Nephron (organoid): ENCODE results near the gene CFAP46.
"Not testable (repeated sequence)": the region's sequence is repeated elsewhere in the genome, so short reads cannot be mapped to it uniquely, and the experiment has no call there.

ENCODE experiments used
- H3K27ac Mint-ChIP-seq, 3 experiments: 2 replicates each; pipeline ENCODE4 v1.8.0; 2020; ENCODE audit warnings: mixed read lengths in 3 of 3, mild to moderate bottlenecking in 2 of 3, moderate library complexity in 1 of 3
- H3K27me3 Mint-ChIP-seq: 2 replicates; pipeline ENCODE4 v1.8.0; 2021; ENCODE audit warnings: low read depth, mild to moderate bottlenecking, moderate library complexity, mixed read lengths
- H3K36me3 Mint-ChIP-seq: 2 replicates; pipeline ENCODE4 v1.8.0; 2020; ENCODE audit warnings: low read depth, mixed read lengths
- H3K4me1 Mint-ChIP-seq: 2 replicates; pipeline ENCODE4 v1.8.0; 2020; ENCODE audit warnings: mixed read lengths
- H3K4me3 Mint-ChIP-seq, 3 experiments: 2 replicates each; pipeline ENCODE4 v1.8.0; 2020; ENCODE audit warnings: mild to moderate bottlenecking in 3 of 3, mixed read lengths in 3 of 3, moderate library complexity in 2 of 3
- H3K9me3 Mint-ChIP-seq: 2 replicates; pipeline ENCODE4 v1.8.0; 2020; ENCODE audit warnings: mixed read lengths
- TF ChIP-seq, protein P1 (sequence below), 3 experiments: fragments of 200-600 bp; sonication (generic); IDR thresholded peaks; one replicate each; pipeline ENCODE4 v1.5.0; 2021; ENCODE audit warnings: antibody characterized with exemption in 3 of 3; ENCODE audit not compliant: unreplicated experiment in 3 of 3

CFAP46 gene

DNA sequence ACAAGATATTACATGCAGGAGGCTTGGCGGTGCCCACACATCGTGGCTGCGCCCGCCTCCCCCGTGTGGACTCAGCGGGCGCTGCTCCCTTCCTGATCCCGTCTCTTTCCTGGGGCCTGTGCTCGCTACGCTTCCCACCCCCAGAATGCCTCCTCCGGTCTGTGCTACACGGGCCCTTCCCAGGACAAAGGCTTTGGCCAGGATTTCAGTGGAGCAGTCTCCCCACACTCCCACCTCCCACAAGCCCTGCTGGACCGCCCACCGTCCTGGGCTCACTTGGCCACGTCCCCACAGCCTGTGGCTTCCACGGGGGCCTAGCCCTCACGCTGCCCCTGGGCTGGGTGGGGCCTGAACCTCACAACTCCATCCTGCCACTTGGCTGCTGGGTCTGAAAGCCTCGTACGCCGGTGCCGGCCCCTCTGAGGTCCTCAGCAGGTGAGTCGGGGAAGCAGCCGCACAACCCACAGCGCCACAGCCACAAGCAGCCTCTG lies 17.3 kb downstream of the CFAP46 start:
- Mint-ChIP-seq H3K4me1 (peaks cover 5% of the 10 kb centered on the region), H3K27me3 (no peaks in the 10 kb centered on the region), H3K27ac (no peak overlapping the region), H3K9me3 (no peaks in the 10 kb centered on the region), H3K36me3 (no peaks in the 10 kb centered on the region), H3K4me3 (no peak overlapping the region)
- TF ChIP-seq, protein P1, sequence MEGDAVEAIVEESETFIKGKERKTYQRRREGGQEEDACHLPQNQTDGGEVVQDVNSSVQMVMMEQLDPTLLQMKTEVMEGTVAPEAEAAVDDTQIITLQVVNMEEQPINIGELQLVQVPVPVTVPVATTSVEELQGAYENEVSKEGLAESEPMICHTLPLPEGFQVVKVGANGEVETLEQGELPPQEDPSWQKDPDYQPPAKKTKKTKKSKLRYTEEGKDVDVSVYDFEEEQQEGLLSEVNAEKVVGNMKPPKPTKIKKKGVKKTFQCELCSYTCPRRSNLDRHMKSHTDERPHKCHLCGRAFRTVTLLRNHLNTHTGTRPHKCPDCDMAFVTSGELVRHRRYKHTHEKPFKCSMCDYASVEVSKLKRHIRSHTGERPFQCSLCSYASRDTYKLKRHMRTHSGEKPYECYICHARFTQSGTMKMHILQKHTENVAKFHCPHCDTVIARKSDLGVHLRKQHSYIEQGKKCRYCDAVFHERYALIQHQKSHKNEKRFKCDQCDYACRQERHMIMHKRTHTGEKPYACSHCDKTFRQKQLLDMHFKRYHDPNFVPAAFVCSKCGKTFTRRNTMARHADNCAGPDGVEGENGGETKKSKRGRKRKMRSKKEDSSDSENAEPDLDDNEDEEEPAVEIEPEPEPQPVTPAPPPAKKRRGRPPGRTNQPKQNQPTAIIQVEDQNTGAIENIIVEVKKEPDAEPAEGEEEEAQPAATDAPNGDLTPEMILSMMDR (IDR thresholded peaks at IDR 0.05; ENCODE audit: unreplicated experiment in 3 of 3): no peak

DNA sequence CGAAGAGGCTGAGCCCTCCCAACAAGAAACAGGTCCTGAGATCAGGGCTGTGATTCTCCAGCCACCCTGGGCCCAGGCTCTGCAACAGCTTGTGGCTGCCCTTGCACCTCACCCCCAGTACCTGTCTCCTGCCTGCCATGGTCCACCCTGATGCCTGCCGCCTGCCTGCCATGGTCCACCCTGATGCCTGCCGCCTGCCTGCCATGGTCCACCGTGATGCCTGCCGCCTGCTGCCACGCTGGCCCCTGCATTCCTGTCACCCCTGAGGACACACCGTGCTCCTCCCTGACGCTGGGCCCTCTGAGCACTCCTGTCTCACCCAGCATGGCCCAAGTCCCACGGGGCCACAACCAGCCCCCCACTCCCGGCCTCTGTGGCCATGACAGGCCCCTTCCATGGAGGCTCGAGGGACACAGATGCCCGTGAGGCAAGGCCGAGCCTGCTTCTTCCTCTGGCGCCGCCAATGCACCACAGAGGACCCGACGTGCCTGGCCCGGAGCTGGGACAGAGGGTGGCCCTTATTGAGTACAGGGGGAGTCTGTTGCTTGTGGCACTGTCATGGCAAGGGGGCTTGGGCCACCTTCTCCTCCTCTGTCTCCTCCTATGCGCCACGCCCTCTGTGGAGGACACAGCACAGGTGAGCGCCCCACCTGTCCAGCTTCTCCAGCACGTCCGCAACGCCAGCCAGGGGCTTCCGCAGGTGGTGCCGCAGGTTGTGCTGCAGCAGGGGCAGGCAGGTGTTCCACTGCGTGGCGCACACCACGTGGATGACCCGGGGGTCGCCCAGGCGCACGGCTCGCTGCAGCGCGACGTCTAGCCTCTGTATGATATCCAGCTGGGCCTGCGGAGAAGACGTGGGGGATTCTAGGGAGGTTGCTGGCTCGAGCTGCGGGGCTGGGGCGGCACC lies 18.1 kb downstream of the CFAP46 start:
- peaks cover 5% of the 10 kb centered on the region for H3K4me1 Mint-ChIP-seq
- H3K27me3 Mint-ChIP-seq: no peaks in the 10 kb centered on the region
- no peak overlapping the region for H3K4me3 Mint-ChIP-seq
- no peak overlapping the region for H3K27ac Mint-ChIP-seq
- no peaks in the 10 kb centered on the region for H3K9me3 Mint-ChIP-seq
- H3K36me3 Mint-ChIP-seq: no peaks in the 10 kb centered on the region
- TF ChIP-seq, protein P1 (IDR thresholded peaks at IDR 0.05; ENCODE audit: unreplicated experiment in 3 of 3): no peak

DNA sequence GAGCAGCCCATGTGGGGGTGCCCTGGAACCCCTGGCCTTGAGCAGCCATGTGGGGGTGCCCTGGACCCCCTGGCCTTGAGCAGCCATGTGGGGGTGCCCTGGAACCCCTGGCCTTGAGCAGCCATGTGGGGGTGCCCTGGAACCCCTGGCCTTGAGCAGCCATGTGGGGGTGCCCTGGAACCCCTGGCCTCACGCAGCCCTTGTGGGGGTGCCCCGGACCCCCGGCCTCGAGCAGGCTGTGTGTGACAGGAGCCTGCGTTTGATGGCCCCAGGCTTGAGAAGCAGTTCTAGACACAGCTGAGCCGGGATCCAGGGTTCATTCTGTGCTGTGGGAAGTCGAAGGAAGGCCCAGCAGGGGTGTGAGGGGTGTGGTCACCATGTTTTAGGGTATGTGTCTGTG lies 19.0 kb downstream of the CFAP46 start:
- not testable (repeated sequence) for H3K36me3 Mint-ChIP-seq, H3K4me3 Mint-ChIP-seq, H3K4me1 Mint-ChIP-seq, H3K27ac Mint-ChIP-seq, H3K9me3 Mint-ChIP-seq, H3K27me3 Mint-ChIP-seq

DNA sequence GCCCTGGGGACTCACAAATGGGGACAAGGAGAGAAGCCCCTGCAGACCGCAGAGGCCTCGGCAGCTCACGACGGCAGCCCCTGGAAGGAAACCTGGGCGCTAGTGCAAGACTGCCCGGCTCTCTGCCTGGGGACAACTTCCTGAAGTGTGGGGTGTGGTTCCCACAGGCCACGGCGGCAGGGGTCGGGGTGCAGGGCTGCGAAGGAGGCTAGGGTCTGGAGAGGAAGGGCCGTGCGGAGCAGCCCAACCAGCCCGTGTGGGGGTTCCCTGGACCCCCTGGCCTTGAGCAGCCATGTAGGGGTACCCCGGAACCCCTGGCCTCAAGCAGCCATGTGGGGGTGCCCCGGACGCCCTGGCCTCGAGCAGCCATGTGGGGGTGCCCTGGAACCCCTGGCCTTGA lies 19.5 kb downstream of the CFAP46 start:
- Mint-ChIP-seq H3K4me3 (no peak overlapping the region), H3K4me1 (peaks cover 5% of the 10 kb centered on the region), H3K36me3 (no peaks in the 10 kb centered on the region), H3K27me3 (peaks cover 4% of the 10 kb centered on the region), H3K27ac (no peak overlapping the region), H3K9me3 (no peaks in the 10 kb centered on the region)
- TF ChIP-seq, protein P1 (IDR thresholded peaks at IDR 0.05; ENCODE audit: unreplicated experiment in 3 of 3): no peak

DNA sequence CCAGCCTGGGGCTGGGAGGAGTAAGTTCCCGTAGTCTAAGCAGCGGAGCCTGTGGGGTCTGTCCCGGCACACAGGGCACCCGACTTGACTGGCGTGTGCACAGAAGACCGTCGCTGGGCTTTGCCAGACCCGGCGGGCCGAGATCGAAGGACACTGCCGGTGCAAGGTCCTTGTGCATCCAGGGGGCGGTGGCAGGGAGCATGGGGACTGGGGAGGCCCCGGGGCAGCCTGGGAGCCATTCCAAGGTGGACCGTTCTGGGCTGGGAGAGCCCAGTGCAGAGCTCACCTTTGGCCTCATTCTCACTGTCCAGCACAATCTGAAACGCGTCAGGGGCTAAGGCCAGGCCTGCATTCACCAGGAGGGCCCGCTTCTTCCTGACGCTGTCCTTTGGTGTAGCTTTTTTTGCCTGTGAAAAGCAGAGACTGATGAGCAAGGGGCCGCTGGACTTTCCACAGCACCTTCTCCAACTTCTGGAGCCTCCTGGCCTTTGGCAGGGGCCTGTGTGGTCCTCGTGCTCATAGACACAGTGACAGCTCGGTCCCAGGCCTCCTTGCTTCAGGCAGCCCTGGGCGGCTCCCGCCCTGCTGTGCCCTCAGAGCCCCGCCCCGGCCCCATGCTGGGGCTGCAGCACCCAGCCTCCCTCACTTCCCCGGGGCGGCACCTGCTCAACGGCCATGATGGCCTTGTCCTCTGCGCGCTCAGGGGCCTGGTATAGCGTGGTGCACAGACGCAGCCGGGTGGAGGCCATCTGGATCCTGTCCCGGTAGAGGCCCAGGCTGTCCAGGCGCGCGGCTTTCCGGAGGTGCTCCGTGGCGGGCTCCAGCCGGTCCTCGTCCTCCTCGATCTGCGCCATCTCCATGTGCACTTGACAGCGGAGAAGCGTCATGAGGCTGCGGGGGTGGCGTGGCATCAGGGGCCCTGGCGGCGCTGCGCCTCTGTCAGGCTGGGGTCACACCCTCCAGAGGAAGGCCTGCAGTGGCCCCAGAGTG lies 20.3 kb downstream of the CFAP46 start:
- Mint-ChIP-seq H3K27me3 (peaks cover 4% of the 10 kb centered on the region), H3K27ac (no peak overlapping the region), H3K4me1 (peaks cover 5% of the 10 kb centered on the region), H3K4me3 (no peak overlapping the region), H3K36me3 (no peaks in the 10 kb centered on the region), H3K9me3 (no peaks in the 10 kb centered on the region)
- TF ChIP-seq, protein P1 (IDR thresholded peaks at IDR 0.05; ENCODE audit: unreplicated experiment in 3 of 3): no peak

DNA sequence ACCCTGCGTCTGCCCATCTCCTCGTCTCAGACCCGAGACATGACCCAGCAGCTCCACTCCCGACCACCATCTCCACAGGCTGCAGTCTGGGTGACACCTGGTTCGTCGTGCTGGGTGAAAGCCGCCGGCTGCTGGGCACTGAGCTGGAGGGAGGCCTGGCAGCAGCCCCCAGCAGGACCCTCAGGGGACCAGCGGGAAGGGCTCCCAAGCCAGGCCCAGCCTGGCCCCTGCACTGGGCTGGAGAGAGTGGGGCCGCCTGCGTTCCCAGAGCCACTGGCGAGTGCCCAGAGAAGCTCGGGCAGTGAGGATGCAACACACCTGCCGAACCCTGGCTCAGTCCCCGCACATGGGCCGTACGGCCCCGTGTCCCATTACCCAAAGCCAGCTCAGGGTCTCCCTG lies 21.3 kb downstream of the CFAP46 start:
- Mint-ChIP-seq H3K27me3 (peaks cover 6% of the 10 kb centered on the region), H3K4me1 (no peaks in the 10 kb centered on the region), H3K9me3 (no peaks in the 10 kb centered on the region), H3K4me3 (no peak overlapping the region), H3K27ac (no peak overlapping the region), H3K36me3 (no peaks in the 10 kb centered on the region)
- TF ChIP-seq, protein P1 (IDR thresholded peaks at IDR 0.05; ENCODE audit: unreplicated experiment in 3 of 3): no peak
